PC-9 (cell line): Measurements from ENCODE around the gene ADH4. TPM values are rescaled to one million over a fixed set of nuclear protein-coding genes. Genes with fewer than 3 reads are reported as not detected.

Experiments
- BruUV-seq: library from RNA; stranded (reverse); fragments of 400-500 nt; replicated peaks from 2 replicates; lab custom pipeline; 2021; lab: Mats Ljungman, UMichigan
- CTCF ChIA-PET: fragments of 300-600 bp; sonication (Branson Sonifier 250); formaldehyde crosslinking; loops from one replicate; lab custom pipeline; 2022; ENCODE audit warnings: antibody characterized with exemption; lab: Charles Lee
- POLR2A ChIA-PET: fragments of 300-600 bp; sonication (Branson Sonifier 250); formaldehyde crosslinking; loops from one replicate; lab custom pipeline; 2022; ENCODE audit warnings: antibody characterized with exemption; ENCODE audit not compliant: unreplicated experiment; lab: Charles Lee
- DNase-seq, 2 experiments: peaks; one replicate each; pipeline versions ENCODE4 v3.0.0 to v3.0.0-alpha.2; 2015 to 2022; ENCODE audit warnings: mixed read lengths in 1 of 2
- H2AFZ ChIP-seq: fragments of 200-600 bp; sonication (generic); 2 replicates; pipeline ENCODE4 v1.8.1; 2017; ENCODE audit warnings: antibody characterized with exemption
- H3F3A ChIP-seq: fragments of 200-600 bp; sonication (generic); 2 replicates; pipeline ENCODE4 v1.8.1; 2017; ENCODE audit warnings: antibody characterized with exemption, mild to moderate bottlenecking, low read depth; ENCODE audit not compliant: insufficient read depth
- H3K27ac ChIP-seq: fragments of 200-600 bp; sonication (generic); 2 replicates; pipeline ENCODE4 v1.6.1; 2016; ENCODE audit warnings: mixed run types
- H3K27me3 ChIP-seq: fragments of 200-600 bp; sonication (generic); 2 replicates; pipeline ENCODE4 v1.6.1; 2016; ENCODE audit warnings: low read depth, mixed run types; ENCODE audit not compliant: insufficient read depth
- H3K36me3 ChIP-seq: fragments of 200-600 bp; sonication (generic); 2 replicates; pipeline ENCODE4 v1.6.1; 2016; ENCODE audit warnings: low read depth, mixed run types
- H3K4me1 ChIP-seq: fragments of 200-600 bp; sonication (generic); replicated peaks from 2 replicates; pipeline ENCODE4 v1.6.1; 2016; ENCODE audit warnings: mixed run types; ENCODE audit not compliant: insufficient read depth
- H3K4me2 ChIP-seq: fragments of 200-600 bp; sonication (generic); 2 replicates; pipeline ENCODE4 v1.6.1; 2017; ENCODE audit warnings: mixed run types
- H3K4me3 ChIP-seq: fragments of 200-600 bp; sonication (generic); 2 replicates; pipeline ENCODE4 v1.6.1; 2016; ENCODE audit warnings: mixed run types
- H3K79me2 ChIP-seq: fragments of 200-600 bp; sonication (generic); 2 replicates; pipeline ENCODE4 v1.6.1; 2017; ENCODE audit warnings: low read depth, mixed run types
- H3K9me2 ChIP-seq: fragments of 200-600 bp; sonication (generic); 2 replicates; pipeline ENCODE4 v1.8.1; 2017; ENCODE audit warnings: mild to moderate bottlenecking; ENCODE audit not compliant: insufficient read depth
- H3K9me3 ChIP-seq: fragments of 200-600 bp; sonication (generic); 2 replicates; pipeline ENCODE4 v1.8.1; 2016; ENCODE audit warnings: low read depth; ENCODE audit not compliant: insufficient read depth
- H4K20me1 ChIP-seq: fragments of 200-600 bp; sonication (generic); 2 replicates; pipeline ENCODE4 v1.8.1; 2017; ENCODE audit not compliant: insufficient read depth
- EZH2 ChIP-seq: fragments of 200-600 bp; sonication (generic); IDR thresholded peaks from 2 replicates; pipeline ENCODE4 v1.8.0; 2017; ENCODE audit warnings: antibody characterized with exemption, low read depth
- intact Hi-C: fragments of 100-400 bp; cut with micrococcal nuclease; formaldehyde crosslinking; loops from one replicate; pipeline ENCODE4 v1.10.0; 2022; ENCODE audit not compliant: unreplicated experiment
- total RNA-seq: library from RNA; stranded (reverse); gene quantifications from 2 replicates; pipeline ENCODE4 v1.2.3, GENCODE V29; 2021
- TF ChIP-seq, protein P1 (sequence below): fragments of 200-600 bp; sonication (generic); conservative IDR thresholded peaks from 2 replicates; pipeline ENCODE4 v1.6.1; 2017; ENCODE audit warnings: mixed run types, antibody characterized with exemption, mild to moderate bottlenecking, moderate library complexity

Gene ADH4
- total RNA-seq, 1 experiment from 2014 or later: not detected

DNA sequence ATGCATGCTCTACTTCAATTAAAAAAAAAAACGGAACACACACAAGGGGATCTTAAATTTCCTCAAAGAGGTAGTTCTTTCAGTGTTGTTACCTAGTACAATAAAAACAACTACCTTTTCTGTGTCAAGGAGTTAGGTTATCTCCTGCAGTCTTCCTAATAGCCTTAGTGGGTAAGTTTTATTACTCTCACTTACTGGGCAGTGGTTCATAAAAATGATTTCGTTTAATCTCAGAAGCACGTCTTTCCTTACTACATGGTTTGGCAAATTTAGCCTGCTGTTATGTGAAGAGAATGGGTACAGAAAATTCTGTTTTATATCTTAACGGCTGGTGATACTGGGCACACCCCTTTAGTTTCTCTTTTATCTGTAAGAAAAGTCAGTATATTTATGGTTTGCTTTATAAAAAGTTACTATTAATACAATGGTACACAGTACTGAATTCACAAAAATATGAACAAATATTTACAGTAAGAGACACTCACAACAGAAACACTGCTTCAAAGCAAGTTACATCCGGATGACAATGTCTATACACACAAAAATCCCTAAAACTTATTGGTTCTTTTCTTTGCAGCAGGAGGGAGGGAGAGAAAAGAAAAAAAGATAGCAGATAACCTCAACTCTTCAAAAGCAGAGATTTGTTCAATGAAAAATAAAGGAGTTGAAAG is 64.3 kb downstream of the ADH4 start:
- Histone ChIP-seq H3K4me3 (no peak overlapping the region), H4K20me1 (no peaks in the 10 kb centered on the region), H2AFZ (no peak overlapping the region), H3K79me2 (peaks cover 4% of the 10 kb centered on the region; the same call in 1 of the 2 replicates), H3K27me3 (no peaks in the 10 kb centered on the region), H3K9me3 (no peaks in the 10 kb centered on the region), H3K4me1 (no peaks in the 10 kb centered on the region), H3K4me2 (no peak overlapping the region), H3K27ac (no peak overlapping the region), H3K9me2 (no peaks in the 10 kb centered on the region), H3K36me3 (peaks cover 31% of the 10 kb centered on the region), H3F3A (no peaks in the 10 kb centered on the region)
- CTCF ChIA-PET: no interaction called here
- TF ChIP-seq, protein P1, sequence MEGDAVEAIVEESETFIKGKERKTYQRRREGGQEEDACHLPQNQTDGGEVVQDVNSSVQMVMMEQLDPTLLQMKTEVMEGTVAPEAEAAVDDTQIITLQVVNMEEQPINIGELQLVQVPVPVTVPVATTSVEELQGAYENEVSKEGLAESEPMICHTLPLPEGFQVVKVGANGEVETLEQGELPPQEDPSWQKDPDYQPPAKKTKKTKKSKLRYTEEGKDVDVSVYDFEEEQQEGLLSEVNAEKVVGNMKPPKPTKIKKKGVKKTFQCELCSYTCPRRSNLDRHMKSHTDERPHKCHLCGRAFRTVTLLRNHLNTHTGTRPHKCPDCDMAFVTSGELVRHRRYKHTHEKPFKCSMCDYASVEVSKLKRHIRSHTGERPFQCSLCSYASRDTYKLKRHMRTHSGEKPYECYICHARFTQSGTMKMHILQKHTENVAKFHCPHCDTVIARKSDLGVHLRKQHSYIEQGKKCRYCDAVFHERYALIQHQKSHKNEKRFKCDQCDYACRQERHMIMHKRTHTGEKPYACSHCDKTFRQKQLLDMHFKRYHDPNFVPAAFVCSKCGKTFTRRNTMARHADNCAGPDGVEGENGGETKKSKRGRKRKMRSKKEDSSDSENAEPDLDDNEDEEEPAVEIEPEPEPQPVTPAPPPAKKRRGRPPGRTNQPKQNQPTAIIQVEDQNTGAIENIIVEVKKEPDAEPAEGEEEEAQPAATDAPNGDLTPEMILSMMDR: no peak
- TF ChIP-seq EZH2: no peak
- no TSS peak for BruUV-seq
- intact Hi-C loops: no loop called here
- DNase-seq: no peak
- POLR2A ChIA-PET: interaction anchor here (0.6 kb wide), 1 partner anchor 532 kb away, joined by 3 read pairs; no protein-coding TSS in a partner anchor

DNA sequence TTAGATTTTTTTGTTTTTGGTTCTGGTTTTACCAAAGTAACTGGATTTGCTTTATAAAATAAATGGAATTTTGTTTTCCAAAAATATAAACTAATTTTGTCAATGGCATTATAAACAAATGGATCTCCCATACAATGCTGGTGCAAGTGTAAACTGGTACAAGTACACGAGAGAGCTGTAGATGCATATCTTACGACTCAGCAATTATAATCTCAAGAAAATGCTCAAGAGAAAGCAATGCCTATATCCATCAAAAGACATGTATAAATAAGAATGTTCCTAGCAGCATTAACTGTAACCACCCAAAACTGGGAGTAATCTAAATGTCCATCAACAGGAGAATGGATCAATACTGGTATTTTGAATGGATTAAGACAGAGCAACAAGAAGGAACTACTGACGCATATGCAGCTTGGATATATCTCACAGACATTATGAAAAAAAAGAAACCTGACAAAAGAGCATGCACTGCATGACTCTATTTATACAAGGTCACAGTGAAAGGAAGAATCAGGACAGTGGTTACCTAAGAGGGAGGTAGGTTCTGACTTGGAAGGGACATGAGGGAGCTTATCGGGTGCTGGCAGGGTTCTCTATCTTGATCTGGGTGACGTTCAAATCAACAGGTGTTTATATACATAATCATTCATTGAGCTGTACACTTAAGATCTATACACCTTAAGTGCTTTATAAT is 65.0 kb downstream of the ADH4 start:
- Histone ChIP-seq H3K4me3 (no peak overlapping the region), H3K9me3 (no peaks in the 10 kb centered on the region), H3K4me1 (no peaks in the 10 kb centered on the region), H3K27me3 (no peaks in the 10 kb centered on the region), H3K4me2 (no peak overlapping the region), H3F3A (no peaks in the 10 kb centered on the region), H3K27ac (no peak overlapping the region), H3K36me3 (peaks cover 26% of the 10 kb centered on the region), H4K20me1 (no peaks in the 10 kb centered on the region), H3K79me2 (peaks cover under 1% of the 10 kb centered on the region; the same call in 1 of the 2 replicates), H3K9me2 (no peaks in the 10 kb centered on the region), H2AFZ (no peak overlapping the region)
- no peak for DNase-seq
- CTCF ChIA-PET: no interaction called here
- intact Hi-C loops: no loop called here
- no peak for TF ChIP-seq EZH2
- TF ChIP-seq, protein P1: no peak
- POLR2A ChIA-PET: interaction anchor here (0.6 kb wide), 1 partner anchor 532 kb away, joined by 3 read pairs; no protein-coding TSS in a partner anchor
- no TSS peak for BruUV-seq

- no peaks in the 10 kb centered on the region for H3K9me2 ChIP-seq
- H3K9me3 ChIP-seq: no peaks in the 10 kb centered on the region
- H3K4me1 ChIP-seq: no peaks in the 10 kb centered on the region
- no peak for DNase-seq
- H3K27me3 ChIP-seq: no peaks in the 10 kb centered on the region
- H3K4me2 ChIP-seq: no peak overlapping the region
- ChIA-PET CTCF (no interaction called here), POLR2A (no interaction called here)
- no peaks in the 10 kb centered on the region for H3F3A ChIP-seq
- no peak overlapping the region for H3K4me3 ChIP-seq
- H3K79me2 ChIP-seq: no peaks in the 10 kb centered on the region
- intact Hi-C loops: no loop called here
- no peak overlapping the region for H2AFZ ChIP-seq
- H3K27ac ChIP-seq: no peak overlapping the region
- H4K20me1 ChIP-seq: no peaks in the 10 kb centered on the region
- TF ChIP-seq, protein P1: no peak
- no peak for TF ChIP-seq EZH2
- H3K36me3 ChIP-seq: peaks cover 22% of the 10 kb centered on the region
- no TSS peak for BruUV-seq
Measured at GRCh38 chr4:99078336-99078735, 65.8 kb downstream of the ADH4 start.
